Neutrophil (primary cell): Measurements from ENCODE around the gene AKR1A1.

Experiments
- H3K27ac ChIP-seq: fragments of 200-600 bp; sonication (generic); 2 replicates; pipeline ENCODE4 v1.5.1; 2016; ENCODE audit warnings: mild to moderate bottlenecking, moderate library complexity
- H3K27me3 ChIP-seq: fragments of 200-600 bp; sonication (generic); 2 replicates; pipeline ENCODE4 v1.6.0; 2016; ENCODE audit warnings: mild to moderate bottlenecking
- H3K36me3 ChIP-seq: fragments of 200-600 bp; sonication (generic); 2 replicates; pipeline ENCODE4 v1.5.1; 2017
- H3K4me1 ChIP-seq, 2 experiments: fragments of 200-600 bp in 1 of 2; sonication (generic) in 1 of 2; 1 replicate in 1 of 2; 2 replicates in 1 of 2; pipeline versions ENCODE4 v1.5.1 to v1.6.1; 2013 to 2016; ENCODE audit warnings: low read depth in 1 of 2, low read length in 1 of 2, mild to moderate bottlenecking in 1 of 2, moderate library complexity in 1 of 2; ENCODE audit not compliant: control insufficient read depth in 1 of 2, insufficient read depth in 1 of 2
- H3K4me3 ChIP-seq, 2 experiments: fragments of 200-600 bp in 1 of 2; sonication (generic) in 1 of 2; 1 replicate in 1 of 2; 2 replicates in 1 of 2; pipeline ENCODE4 v1.5.1; 2013 to 2016; ENCODE audit warnings: low read depth in 1 of 2, low read length in 1 of 2, mild to moderate bottlenecking in 1 of 2, moderate library complexity in 1 of 2
- H3K9me3 ChIP-seq: fragments of 200-600 bp; sonication (generic); 2 replicates; pipeline ENCODE4 v1.5.1; 2016
- CTCF ChIP-seq: fragments of 200-600 bp; sonication (generic); IDR thresholded peaks from 2 replicates; pipeline ENCODE4 v1.5.1; 2016; ENCODE audit warnings: antibody characterized with exemption

Gene AKR1A1

GRCh38 chr1:45569571-45569961 lies 18.9 kb downstream of the AKR1A1 start:
- no peaks in the 10 kb centered on the region for H3K9me3 ChIP-seq
- H3K36me3 ChIP-seq, result peaks cover 29% of the 10 kb centered on the region
- H3K4me1 ChIP-seq, result no peaks in the 10 kb centered on the region
- no peak overlapping the region for H3K27ac ChIP-seq
- no peak for TF ChIP-seq CTCF
- no peaks in the 10 kb centered on the region for H3K27me3 ChIP-seq
- no peak overlapping the region for H3K4me3 ChIP-seq

- H3K27me3 ChIP-seq, result no peaks in the 10 kb centered on the region
- H3K4me1 ChIP-seq, result peaks cover 0 to 4% of the 10 kb centered on the region in 2 experiments
- TF ChIP-seq CTCF, result peak; percentile 97
- H3K36me3 ChIP-seq, result peaks cover 29% of the 10 kb centered on the region
- no peak overlapping the region for H3K4me3 ChIP-seq
- no peaks in the 10 kb centered on the region for H3K9me3 ChIP-seq
- H3K27ac ChIP-seq, result no peak overlapping the region
Measured at GRCh38 chr1:45569962-45570581, 19.4 kb downstream of the AKR1A1 start.

GRCh38 chr1:45570631-45571030 lies 20.0 kb downstream of the AKR1A1 start:
- Histone ChIP-seq H3K4me3 (no peak overlapping the region), H3K27ac (no peak overlapping the region), H3K27me3 (no peaks in the 10 kb centered on the region), H3K36me3 (peaks cover 29% of the 10 kb centered on the region), H3K4me1 (peaks cover 5 to 10% of the 10 kb centered on the region in 2 experiments), H3K9me3 (no peaks in the 10 kb centered on the region)
- no peak for TF ChIP-seq CTCF

GRCh38 chr1:45573231-45573804 lies 22.7 kb downstream of the AKR1A1 start:
- H3K4me1 ChIP-seq, result peaks cover 10 to 22% of the 10 kb centered on the region in 2 experiments
- peaks cover 8% of the 10 kb centered on the region for H3K36me3 ChIP-seq
- no peaks in the 10 kb centered on the region for H3K27me3 ChIP-seq
- no peak overlapping the region for H3K4me3 ChIP-seq
- no peaks in the 10 kb centered on the region for H3K9me3 ChIP-seq
- no peak overlapping the region for H3K27ac ChIP-seq
- no peak for TF ChIP-seq CTCF

- Histone ChIP-seq H3K27ac (no peak overlapping the region), H3K4me1 (peaks cover 10 to 22% of the 10 kb centered on the region in 2 experiments), H3K36me3 (no peaks in the 10 kb centered on the region), H3K9me3 (no peaks in the 10 kb centered on the region), H3K27me3 (no peaks in the 10 kb centered on the region), H3K4me3 (no peak overlapping the region)
- TF ChIP-seq CTCF, result no peak
Measured at GRCh38 chr1:45574105-45574626, 23.5 kb downstream of the AKR1A1 start.
